ENCODE measurements around the gene GREM2. TPM values are rescaled to one million over a fixed set of nuclear protein-coding genes. Genes with fewer than 3 reads are reported as not detected.

Gene GREM2
- total RNA-seq, 4 donors from 2014 or later = 0.22 TPM; not detected in 3

DNA sequence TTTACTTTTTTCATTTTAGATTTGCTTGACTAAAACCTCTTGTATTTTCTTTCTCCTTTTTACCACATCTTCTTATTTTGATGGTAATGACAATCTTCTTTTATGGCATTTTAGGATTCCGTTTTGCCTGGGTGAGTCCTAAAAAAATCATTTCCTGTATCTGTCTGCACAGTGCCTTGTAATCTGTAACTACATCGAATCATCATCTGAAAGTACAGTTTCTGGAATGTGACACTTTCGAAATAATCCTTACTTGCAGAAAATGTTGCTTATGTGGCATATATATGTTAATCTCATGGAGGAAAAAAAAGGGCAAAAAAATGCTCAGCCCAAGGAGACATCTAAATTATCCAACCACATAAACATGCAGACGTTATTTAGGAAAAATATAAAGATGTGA is 29.0 kb downstream of the GREM2 start:
- TF ChIP-seq, protein P1, sequence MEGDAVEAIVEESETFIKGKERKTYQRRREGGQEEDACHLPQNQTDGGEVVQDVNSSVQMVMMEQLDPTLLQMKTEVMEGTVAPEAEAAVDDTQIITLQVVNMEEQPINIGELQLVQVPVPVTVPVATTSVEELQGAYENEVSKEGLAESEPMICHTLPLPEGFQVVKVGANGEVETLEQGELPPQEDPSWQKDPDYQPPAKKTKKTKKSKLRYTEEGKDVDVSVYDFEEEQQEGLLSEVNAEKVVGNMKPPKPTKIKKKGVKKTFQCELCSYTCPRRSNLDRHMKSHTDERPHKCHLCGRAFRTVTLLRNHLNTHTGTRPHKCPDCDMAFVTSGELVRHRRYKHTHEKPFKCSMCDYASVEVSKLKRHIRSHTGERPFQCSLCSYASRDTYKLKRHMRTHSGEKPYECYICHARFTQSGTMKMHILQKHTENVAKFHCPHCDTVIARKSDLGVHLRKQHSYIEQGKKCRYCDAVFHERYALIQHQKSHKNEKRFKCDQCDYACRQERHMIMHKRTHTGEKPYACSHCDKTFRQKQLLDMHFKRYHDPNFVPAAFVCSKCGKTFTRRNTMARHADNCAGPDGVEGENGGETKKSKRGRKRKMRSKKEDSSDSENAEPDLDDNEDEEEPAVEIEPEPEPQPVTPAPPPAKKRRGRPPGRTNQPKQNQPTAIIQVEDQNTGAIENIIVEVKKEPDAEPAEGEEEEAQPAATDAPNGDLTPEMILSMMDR (IDR thresholded peaks at IDR 0.05; ENCODE audit: low read depth) = no peak

GRCh38 chr1:240579511-240579910 is 32.4 kb downstream of the GREM2 start:
- TF ChIP-seq, protein P1 (IDR thresholded peaks at IDR 0.05; ENCODE audit: low read depth) = no peak

- TF ChIP-seq, protein P1 (IDR thresholded peaks at IDR 0.05; ENCODE audit: low read depth) = no peak
Observed at GRCh38 chr1:240577095-240577494, 34.9 kb downstream of the GREM2 start.

DNA sequence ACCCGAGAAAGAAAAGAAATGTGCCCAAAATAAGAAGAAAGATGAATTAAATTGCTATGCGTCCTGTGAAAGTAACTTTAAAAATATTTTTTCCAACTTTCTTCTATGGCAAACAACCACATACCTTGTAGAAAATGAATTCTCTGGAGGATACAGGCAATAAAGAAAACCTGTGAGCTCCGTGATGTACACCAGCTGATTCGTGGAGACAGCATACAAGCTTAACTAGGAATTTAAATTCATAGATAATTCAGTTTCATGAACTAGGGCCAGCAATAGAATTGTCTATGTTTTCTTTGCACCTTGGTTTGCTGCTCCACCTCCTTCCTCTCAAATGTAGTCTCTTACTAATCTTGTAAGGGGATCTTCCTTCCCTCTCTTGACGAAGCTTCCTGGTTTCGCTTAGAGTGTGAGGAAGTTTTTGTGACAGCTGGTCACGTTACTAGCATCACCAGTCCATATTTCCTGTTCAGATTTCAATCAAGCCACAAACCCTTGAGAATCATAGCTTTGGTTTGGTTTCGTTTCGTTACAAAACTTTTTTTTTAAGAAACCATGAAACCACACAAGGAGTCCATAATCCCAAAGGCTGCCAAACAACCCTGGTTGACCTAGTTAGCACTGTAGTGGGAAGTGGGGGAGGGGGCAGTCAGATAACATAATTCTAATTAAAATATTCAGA is 35.8 kb downstream of the GREM2 start:
- TF ChIP-seq, protein P1 (IDR thresholded peaks at IDR 0.05; ENCODE audit: low read depth) = no peak

- TF ChIP-seq, protein P1 (IDR thresholded peaks at IDR 0.05; ENCODE audit: low read depth) = no peak
Observed at GRCh38 chr1:240572328-240572727, 39.6 kb downstream of the GREM2 start.

DNA sequence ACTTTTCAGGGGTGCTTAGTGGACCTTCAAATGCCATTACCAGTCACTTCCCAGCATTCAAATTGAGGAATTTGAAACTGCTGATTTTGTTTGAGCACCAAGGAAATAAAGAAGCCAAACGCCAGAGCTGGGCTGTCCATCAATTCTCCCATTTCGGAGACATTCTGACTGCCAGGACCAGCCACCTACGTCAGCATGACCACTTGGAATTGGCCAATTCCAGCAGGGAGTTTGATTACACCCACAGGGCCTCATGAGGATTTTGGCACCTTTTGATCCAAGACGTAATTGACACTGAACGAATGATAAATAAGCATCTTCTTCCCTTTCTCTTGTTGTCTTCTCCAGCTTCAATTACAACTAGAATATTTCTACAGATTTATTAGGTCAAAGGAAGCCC is 40.2 kb downstream of the GREM2 start:
- TF ChIP-seq, protein P1 (IDR thresholded peaks at IDR 0.05; ENCODE audit: low read depth) = no peak

DNA sequence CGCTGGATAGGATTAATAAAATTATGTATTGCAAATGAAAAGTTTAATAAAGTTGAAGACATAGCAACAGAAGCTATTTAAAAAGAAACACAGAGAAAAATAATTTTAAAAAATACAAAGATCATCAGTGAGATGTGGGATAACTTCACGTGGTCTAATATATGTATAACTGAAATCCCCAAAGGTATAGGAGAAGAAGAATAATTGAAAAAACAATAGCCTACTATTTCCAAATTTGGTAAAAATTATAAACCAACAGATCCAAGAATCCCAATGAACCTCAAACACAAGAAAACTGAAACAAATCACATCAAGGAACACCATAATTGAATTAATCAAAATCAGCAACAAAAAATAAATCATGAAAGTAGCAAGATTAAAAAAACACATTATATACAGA is 44.9 kb downstream of the GREM2 start:
- TF ChIP-seq, protein P1 (IDR thresholded peaks at IDR 0.05; ENCODE audit: low read depth) = no peak

Data from subcutaneous adipose tissue (tissue), 4 donors.